ENCODE results near the gene INPP4A.

INPP4A gene

DNA sequence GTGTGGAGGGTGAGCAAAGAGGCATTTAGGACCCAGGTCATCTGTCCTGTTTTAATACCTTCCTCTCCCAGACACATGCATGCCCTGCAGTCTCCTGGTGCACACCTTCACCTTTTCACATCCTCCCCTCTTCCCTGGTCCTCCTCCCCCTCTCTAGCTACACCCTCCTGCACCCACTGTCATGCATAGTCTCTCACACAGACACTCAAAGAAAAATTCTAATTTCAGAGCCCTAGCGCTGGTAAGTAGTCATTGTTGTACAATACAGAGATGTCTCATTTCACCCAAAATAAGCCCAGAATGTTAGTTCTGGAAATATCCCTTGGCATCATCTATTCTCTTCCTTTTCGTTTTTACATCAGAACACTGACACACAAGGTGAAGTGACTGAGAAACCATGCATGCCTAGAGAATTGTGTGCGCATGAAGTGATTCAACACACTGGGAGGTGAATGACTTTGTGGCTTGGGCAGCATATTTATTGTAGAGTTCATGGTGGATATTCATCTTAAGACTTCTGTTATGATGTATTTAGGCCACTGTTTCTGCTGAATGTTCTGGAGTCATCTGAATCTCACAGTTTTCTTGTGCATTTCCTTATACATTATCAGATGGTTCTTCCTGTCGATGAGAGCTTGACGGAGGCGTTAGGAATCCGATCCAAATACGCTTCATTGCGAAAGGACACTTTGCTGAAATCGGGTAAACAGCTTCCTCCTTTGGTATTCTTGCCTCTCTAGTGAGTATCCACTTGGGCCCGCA lies 93.8 kb downstream of the INPP4A start:
- TF ChIP-seq, protein P1, sequence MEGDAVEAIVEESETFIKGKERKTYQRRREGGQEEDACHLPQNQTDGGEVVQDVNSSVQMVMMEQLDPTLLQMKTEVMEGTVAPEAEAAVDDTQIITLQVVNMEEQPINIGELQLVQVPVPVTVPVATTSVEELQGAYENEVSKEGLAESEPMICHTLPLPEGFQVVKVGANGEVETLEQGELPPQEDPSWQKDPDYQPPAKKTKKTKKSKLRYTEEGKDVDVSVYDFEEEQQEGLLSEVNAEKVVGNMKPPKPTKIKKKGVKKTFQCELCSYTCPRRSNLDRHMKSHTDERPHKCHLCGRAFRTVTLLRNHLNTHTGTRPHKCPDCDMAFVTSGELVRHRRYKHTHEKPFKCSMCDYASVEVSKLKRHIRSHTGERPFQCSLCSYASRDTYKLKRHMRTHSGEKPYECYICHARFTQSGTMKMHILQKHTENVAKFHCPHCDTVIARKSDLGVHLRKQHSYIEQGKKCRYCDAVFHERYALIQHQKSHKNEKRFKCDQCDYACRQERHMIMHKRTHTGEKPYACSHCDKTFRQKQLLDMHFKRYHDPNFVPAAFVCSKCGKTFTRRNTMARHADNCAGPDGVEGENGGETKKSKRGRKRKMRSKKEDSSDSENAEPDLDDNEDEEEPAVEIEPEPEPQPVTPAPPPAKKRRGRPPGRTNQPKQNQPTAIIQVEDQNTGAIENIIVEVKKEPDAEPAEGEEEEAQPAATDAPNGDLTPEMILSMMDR (IDR thresholded peaks at IDR 0.05; ENCODE audit: low read depth, low read length) = no peak
- no peak overlapping the region for H3K4me3 ChIP-seq (ENCODE audit: low read depth, low read length)

DNA sequence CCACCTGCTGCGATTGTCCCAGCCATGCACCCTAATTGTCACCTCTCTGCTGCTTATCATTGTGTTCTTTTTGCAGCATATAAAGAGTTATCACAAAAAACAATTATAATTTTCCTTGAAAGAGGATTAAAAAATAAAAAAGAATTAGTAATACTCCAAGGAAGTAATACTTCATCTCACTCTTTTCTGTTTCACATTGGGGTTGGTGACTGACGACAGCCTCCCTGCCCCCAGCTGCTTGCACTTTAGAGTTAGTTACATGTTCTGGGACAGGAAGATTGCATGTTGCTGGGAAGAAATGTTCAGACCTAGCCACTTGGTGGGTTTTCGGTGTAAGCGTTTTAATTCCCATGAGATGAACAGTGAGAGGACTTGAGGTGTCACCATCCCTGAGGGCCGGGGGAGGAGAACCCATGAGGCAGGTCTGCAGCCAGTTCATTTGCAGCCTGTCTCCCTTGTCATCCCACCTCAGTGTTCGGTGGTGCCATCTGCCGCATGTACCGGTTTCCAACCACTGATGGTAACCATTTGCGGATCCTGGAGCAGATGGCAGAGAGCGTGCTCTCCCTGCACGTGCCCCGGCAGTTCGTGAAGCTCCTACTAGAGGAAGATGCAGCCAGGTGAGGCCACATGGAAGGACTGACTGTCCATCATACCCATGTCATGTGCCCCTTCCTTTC lies 94.5 kb downstream of the INPP4A start:
- TF ChIP-seq, protein P1 (IDR thresholded peaks at IDR 0.05; ENCODE audit: low read depth, low read length) = no peak
- H3K4me3 ChIP-seq (ENCODE audit: low read depth, low read length) = no peak overlapping the region

- TF ChIP-seq, protein P1 (IDR thresholded peaks at IDR 0.05; ENCODE audit: low read depth, low read length) = no peak
Observed at GRCh38 chr2:98540536-98540935, 95.9 kb downstream of the INPP4A start.

GRCh38 chr2:98541489-98541888 lies 96.8 kb downstream of the INPP4A start:
- TF ChIP-seq, protein P1 (IDR thresholded peaks at IDR 0.05; ENCODE audit: low read depth, low read length) = no peak
- H3K4me3 ChIP-seq (ENCODE audit: low read depth, low read length) = no peak overlapping the region

More at GRCh38 chr2:98540536-98540935, 95.9 kb downstream of the INPP4A start:
- no peak overlapping the region for H3K4me3 ChIP-seq (ENCODE audit: low read depth, low read length)

DNA sequence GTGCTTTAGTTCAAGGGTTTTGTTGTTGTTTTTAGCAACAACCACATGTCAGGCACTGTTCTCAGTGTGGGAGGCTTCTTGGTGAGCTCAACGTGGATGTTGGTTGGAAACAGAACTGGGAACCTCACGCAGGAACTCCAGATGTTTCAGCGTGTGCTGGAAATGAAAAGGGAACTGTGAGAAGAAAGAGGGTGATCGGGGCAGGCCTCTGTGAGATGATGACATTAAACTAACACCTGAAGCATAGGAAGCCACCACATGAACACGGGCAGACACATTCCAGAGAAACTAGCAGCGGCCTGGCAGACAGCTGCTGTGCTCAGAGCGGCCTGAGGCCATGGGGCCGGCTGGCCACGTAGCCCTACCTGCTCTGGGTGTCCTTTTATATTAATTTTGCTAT lies 97.2 kb downstream of the INPP4A start:
- H3K4me3 ChIP-seq (ENCODE audit: low read depth, low read length) = no peak overlapping the region
- TF ChIP-seq, protein P1 (IDR thresholded peaks at IDR 0.05; ENCODE audit: low read depth, low read length) = no peak

- TF ChIP-seq, protein P1 (IDR thresholded peaks at IDR 0.05; ENCODE audit: low read depth, low read length) = no peak
- H3K4me3 ChIP-seq (ENCODE audit: low read depth, low read length) = no peak overlapping the region
Observed at GRCh38 chr2:98543214-98543613, 98.6 kb downstream of the INPP4A start.

- H3K4me3 ChIP-seq (ENCODE audit: low read depth, low read length) = no peak overlapping the region
- TF ChIP-seq, protein P1 (IDR thresholded peaks at IDR 0.05; ENCODE audit: low read depth, low read length) = no peak
Observed at GRCh38 chr2:98543842-98544241, 99.2 kb downstream of the INPP4A start.

All from WI38 (cell line).